ENCODE data around the gene SNAPC5. TPM values are rescaled to one million over a fixed set of nuclear protein-coding genes. Genes with fewer than 3 reads are reported as not detected.
"Not testable (repeated sequence)": the region's sequence is repeated elsewhere in the genome, so short reads cannot be mapped to it uniquely, and the experiment has no call there.

Gene SNAPC5
- total and polyA plus RNA-seq, 8 donors, result 9.0 to 21.6 (median 13.6) TPM

GRCh38 chr15:66502491-66502890 is 4.9 kb upstream of the SNAPC5 start:
- H3K9me3 ChIP-seq, result no peaks in the 10 kb centered on the region
- intact Hi-C loops (cut with DNase I), result no loop called here
- TF ChIP-seq, protein P1, sequence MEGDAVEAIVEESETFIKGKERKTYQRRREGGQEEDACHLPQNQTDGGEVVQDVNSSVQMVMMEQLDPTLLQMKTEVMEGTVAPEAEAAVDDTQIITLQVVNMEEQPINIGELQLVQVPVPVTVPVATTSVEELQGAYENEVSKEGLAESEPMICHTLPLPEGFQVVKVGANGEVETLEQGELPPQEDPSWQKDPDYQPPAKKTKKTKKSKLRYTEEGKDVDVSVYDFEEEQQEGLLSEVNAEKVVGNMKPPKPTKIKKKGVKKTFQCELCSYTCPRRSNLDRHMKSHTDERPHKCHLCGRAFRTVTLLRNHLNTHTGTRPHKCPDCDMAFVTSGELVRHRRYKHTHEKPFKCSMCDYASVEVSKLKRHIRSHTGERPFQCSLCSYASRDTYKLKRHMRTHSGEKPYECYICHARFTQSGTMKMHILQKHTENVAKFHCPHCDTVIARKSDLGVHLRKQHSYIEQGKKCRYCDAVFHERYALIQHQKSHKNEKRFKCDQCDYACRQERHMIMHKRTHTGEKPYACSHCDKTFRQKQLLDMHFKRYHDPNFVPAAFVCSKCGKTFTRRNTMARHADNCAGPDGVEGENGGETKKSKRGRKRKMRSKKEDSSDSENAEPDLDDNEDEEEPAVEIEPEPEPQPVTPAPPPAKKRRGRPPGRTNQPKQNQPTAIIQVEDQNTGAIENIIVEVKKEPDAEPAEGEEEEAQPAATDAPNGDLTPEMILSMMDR (IDR thresholded peaks at IDR 0.05), result no peak
- peaks cover 0 to 49% (median 33%) of the 10 kb centered on the region in 3 donors for H3K36me3 ChIP-seq
- FAIRE-seq, result no peak
- H3K27ac ChIP-seq, result no peak overlapping the region
- H3K4me3 ChIP-seq, result peak overlapping the region in 1 of 4 donors; percentile 68
- H3K4me1 ChIP-seq, result peaks cover 0 to 32% (median 24%) of the 10 kb centered on the region in 3 donors
- H3K27me3 ChIP-seq, result no peaks in the 10 kb centered on the region
- no peak for ATAC-seq
- WGBS, 2 donors, result 51 to 67% methylated on average over 10 of the region's 10 CpGs
- no peak for DNase-seq

- H3K9me3 ChIP-seq; DNase-seq; FAIRE-seq; H3K27ac ChIP-seq; H3K27me3 ChIP-seq; ATAC-seq; intact Hi-C loops (cut with DNase I); H3K4me3 ChIP-seq: not testable (repeated sequence)
- Histone ChIP-seq H3K4me1 (peaks cover 0 to 39% (median 28%) of the 10 kb centered on the region in 3 donors), H3K36me3 (peaks cover 0 to 49% (median 33%) of the 10 kb centered on the region in 3 donors)
- WGBS, 2 donors, result 86% methylated on average over 7 of the region's 7 CpGs
Measured at GRCh38 chr15:66500346-66500745, 2.8 kb upstream of the SNAPC5 start.

DNA sequence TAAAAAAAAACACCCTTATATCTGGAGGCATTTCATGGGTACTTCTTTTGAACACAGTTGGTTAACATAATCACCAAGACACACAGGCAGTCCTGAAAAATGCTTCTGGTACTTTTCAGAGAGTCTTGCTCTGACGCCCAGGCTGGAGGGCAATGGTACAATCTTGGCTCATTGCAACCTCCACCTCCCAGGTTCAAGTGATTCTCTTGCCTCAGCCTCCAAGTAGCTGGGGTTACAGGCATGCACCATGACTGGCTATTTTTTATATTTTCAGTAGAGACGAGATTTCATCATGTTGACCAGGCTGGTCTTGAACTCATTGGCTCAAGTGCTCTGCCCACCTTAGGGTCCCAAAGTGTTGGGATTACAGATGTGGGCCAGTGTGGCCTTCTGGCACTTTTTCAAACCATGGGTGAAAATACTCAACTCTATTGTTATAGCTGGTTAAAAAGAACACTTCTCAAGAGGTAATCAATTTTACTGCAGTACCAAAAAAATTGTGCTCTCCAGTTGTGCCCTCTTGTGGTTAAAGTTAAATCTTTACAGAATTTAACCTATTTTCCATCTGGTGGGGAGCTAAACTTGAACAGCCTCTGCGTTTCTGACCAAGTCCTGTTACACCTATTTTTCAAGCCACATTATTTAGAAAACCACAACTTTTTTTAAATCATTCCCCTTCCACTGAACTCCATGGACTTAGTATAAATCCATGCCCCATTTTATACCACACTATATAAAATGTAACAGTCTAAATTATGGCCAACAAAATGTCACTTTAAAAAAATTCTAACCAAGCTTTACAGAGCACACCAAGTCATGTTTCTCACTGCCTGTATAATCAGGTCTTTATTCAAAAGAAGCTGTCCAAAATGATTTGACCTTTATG is 1.2 kb upstream of the SNAPC5 start:
- Histone ChIP-seq H3K4me3 (no peak overlapping the region), H3K27ac (peak overlapping the region in 1 of 4 donors; percentile 80), H3K9me3 (no peaks in the 10 kb centered on the region), H3K36me3 (peaks cover 0 to 56% (median 33%) of the 10 kb centered on the region in 3 donors), H3K4me1 (peaks cover 0 to 39% (median 28%) of the 10 kb centered on the region in 3 donors), H3K27me3 (no peaks in the 10 kb centered on the region)
- FAIRE-seq (no peak), ATAC-seq (peak in 1 of 4 donors; percentile 11), DNase-seq (no peak)
- intact Hi-C loops (cut with DNase I), result loop anchor here in 2 of 3 donors (10.0 kb wide), 1 partner anchor 114 kb away; the partner anchor contains the start of gene MAP2K1 (in 2 of the 2)
- WGBS, 2 donors, result 48 to 53% methylated on average over 3 of the region's 3 CpGs
- TF ChIP-seq, protein P1 (IDR thresholded peaks at IDR 0.05), result no peak

DNA sequence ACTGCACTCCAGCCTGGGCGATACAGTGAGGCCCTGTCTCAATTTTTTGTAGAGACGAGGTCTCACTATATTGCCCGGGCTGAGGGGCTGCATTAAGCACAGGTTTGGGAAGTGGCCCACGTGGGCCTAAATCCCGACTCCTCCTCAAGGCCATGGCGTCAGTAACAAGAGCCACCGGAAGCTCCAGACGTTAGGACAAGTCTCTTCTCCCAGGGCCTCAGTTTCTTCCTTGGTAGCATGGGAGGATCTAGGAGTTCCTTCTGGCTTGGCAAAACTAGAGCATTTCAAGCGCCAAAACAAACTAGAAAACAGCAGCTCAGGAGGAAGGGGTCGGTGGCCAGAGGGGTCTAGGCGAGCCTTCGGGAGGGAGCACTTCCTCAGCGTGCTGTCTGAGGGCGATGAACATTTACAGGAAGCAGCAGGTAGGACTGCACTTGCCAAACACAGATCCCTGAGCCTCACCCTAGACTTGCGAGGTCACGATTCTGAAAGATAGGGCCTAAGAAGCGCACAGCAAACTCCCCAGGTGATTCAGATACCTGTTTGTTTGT is 536 bp downstream of the SNAPC5 start:
- ATAC-seq (peak; percentile 15 to 41 (median 34)), FAIRE-seq (no peak), DNase-seq (no peak)
- peaks cover 0 to 22% (median 18%) of the 10 kb centered on the region in 3 donors for H3K4me1 ChIP-seq
- H3K27me3 ChIP-seq, result no peaks in the 10 kb centered on the region
- peak overlapping the region; percentile 64 to 83 (median 74) for H3K27ac ChIP-seq
- intact Hi-C loops (cut with DNase I), result loop anchor here in 2 of 3 donors (10.0 kb wide), 1 partner anchor 112 kb away; the partner anchor contains the start of gene MAP2K1 (in 2 of the 2)
- H3K36me3 ChIP-seq, result peaks cover 0 to 46% (median 33%) of the 10 kb centered on the region in 3 donors
- peak overlapping the region; percentile 52 to 94 (median 74) for H3K4me3 ChIP-seq
- no peaks in the 10 kb centered on the region for H3K9me3 ChIP-seq
- TF ChIP-seq, protein P1 (IDR thresholded peaks at IDR 0.05), result no peak
- WGBS, 2 donors, result 8 to 10% methylated on average over 17 of the region's 17 CpGs

DNA sequence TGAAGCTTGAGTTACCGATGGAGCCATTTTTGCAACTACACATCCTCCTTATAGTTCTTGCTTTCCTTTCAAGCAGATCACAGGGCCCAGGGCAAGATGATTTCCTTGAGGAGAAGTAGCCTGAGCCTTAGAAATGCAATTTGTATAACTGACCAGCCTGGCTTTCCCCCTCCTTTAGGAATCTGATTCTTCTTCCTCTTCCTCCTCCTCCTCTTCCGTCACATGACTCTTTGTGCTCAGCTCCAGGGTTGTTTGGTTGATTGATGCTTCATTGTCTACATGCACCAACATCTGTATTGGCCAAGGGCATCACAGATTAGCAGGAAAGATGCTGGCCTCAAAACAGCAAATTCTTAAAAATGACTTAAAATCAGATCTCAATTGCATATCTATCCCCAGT is 3.3 kb downstream of the SNAPC5 start:
- TF ChIP-seq, protein P1 (IDR thresholded peaks at IDR 0.05), result no peak
- Histone ChIP-seq H3K27ac (no peak overlapping the region), H3K36me3 (peaks cover 5 to 39% (median 11%) of the 10 kb centered on the region in 3 donors), H3K4me1 (peaks cover 0 to 18% (median 18%) of the 10 kb centered on the region in 3 donors), H3K4me3 (no peak overlapping the region), H3K27me3 (no peaks in the 10 kb centered on the region), H3K9me3 (no peaks in the 10 kb centered on the region)
- FAIRE-seq (no peak), ATAC-seq (no peak), DNase-seq (no peak)
- intact Hi-C loops (cut with DNase I), result loop anchor here in 2 of 3 donors (10.0 kb wide), 1 partner anchor 109 kb away; the partner anchor contains the start of gene MAP2K1 (in 2 of the 2)
- 86 to 100% methylated on average over 2 of the region's 2 CpGs for WGBS, 2 donors
